ENCODE measurements around the gene RYR2. TPM values are rescaled to one million over a fixed set of nuclear protein-coding genes. Genes with fewer than 3 reads are reported as not detected.
"Not testable (repeated sequence)": the region's sequence is repeated elsewhere in the genome, so short reads cannot be mapped to it uniquely, and the experiment has no call there.

Gene RYR2
- total RNA-seq, 4 donors from 2014 or later: 0.88 to 8.4 (median 5.5) TPM

DNA sequence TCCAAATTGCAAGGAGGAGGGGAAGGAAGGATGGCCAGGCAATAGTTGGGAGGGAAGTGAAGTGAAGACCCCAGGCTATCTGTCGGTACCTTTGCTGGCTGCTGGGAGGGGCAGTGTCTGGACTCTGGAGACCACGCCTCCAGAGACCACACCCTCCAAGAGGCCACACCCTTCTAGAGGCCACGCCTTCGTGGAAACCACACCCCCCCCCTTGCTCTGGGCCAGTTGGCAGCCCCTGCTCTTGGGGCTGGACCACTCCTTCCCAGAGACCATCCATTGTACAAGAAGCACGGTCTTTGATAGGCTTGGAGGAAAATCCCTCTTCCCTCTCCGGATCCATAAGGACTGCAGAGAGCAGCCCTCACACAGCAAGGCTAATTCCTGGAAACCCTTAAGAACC is 73.1 kb downstream of the RYR2 start:
- H3K9me3 ChIP-seq: no peaks in the 10 kb centered on the region
- H3K36me3 ChIP-seq: no peaks in the 10 kb centered on the region
- TF ChIP-seq POLR2A (IDR thresholded peaks at IDR 0.05): no peak
- TF ChIP-seq, protein P1, sequence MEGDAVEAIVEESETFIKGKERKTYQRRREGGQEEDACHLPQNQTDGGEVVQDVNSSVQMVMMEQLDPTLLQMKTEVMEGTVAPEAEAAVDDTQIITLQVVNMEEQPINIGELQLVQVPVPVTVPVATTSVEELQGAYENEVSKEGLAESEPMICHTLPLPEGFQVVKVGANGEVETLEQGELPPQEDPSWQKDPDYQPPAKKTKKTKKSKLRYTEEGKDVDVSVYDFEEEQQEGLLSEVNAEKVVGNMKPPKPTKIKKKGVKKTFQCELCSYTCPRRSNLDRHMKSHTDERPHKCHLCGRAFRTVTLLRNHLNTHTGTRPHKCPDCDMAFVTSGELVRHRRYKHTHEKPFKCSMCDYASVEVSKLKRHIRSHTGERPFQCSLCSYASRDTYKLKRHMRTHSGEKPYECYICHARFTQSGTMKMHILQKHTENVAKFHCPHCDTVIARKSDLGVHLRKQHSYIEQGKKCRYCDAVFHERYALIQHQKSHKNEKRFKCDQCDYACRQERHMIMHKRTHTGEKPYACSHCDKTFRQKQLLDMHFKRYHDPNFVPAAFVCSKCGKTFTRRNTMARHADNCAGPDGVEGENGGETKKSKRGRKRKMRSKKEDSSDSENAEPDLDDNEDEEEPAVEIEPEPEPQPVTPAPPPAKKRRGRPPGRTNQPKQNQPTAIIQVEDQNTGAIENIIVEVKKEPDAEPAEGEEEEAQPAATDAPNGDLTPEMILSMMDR (IDR thresholded peaks at IDR 0.05): no peak
- intact Hi-C loops (cut with DNase I; ENCODE audit: low total_unique reads): no loop called here
- DNase-seq: no peak
- no peaks in the 10 kb centered on the region for H3K4me1 ChIP-seq
- H3K27me3 ChIP-seq: no peaks in the 10 kb centered on the region
- H3K27ac ChIP-seq: no peak overlapping the region
- H3K4me3 ChIP-seq: no peak overlapping the region

DNA sequence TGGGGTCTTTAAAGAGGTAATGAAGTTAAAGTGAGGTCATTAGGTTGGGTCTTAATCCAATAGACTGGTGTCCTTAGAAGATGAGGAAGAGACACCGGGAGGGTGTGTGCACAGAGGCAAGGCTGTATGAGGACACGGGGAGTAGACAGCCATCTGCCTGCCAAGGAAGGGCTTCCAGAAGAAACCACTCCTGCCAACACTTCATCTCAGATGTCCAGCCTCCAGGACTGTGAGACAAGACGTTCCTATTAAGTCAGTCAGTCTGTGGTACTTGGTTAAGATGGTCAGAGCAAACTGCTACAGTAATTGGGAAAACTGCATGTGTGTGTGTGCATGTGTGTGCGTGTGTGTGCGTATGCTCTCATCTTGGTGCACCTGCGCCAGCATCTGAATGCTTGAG is 77.1 kb downstream of the RYR2 start:
- H3K4me1 ChIP-seq: no peaks in the 10 kb centered on the region
- H3K27me3 ChIP-seq: no peaks in the 10 kb centered on the region
- H3K9me3 ChIP-seq: no peaks in the 10 kb centered on the region
- TF ChIP-seq, protein P1 (IDR thresholded peaks at IDR 0.05): no peak
- TF ChIP-seq POLR2A (IDR thresholded peaks at IDR 0.05): no peak
- H3K4me3 ChIP-seq: no peak overlapping the region
- intact Hi-C loops (cut with DNase I; ENCODE audit: low total_unique reads): no loop called here
- DNase-seq: no peak
- H3K36me3 ChIP-seq: no peaks in the 10 kb centered on the region
- H3K27ac ChIP-seq: no peak overlapping the region

DNA sequence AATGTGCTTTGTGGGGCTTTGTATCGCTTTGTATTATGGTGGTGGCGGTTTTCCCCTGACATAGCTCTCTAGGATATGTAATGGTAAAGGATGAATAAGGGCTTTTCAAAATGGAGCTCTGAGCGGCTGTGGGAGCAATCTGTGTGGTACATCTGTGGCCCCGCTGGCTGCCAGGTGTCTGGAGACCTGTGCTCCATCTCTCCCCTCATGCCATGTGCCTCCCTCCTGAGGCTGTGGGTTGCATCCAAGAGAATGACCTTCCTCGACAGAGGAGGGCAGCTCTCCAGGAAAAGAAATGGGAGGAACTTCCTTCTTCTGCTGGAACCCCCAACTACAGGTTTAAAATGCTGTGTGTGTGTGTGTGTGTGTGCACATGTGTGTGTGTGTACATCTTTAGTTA is 78.7 kb downstream of the RYR2 start:
- Histone ChIP-seq H3K27me3 (no peaks in the 10 kb centered on the region), H3K9me3 (no peaks in the 10 kb centered on the region), H3K4me3 (no peak overlapping the region), H3K36me3 (no peaks in the 10 kb centered on the region), H3K4me1 (no peaks in the 10 kb centered on the region), H3K27ac (no peak overlapping the region)
- no peak for TF ChIP-seq POLR2A (IDR thresholded peaks at IDR 0.05)
- TF ChIP-seq, protein P1 (IDR thresholded peaks at IDR 0.05): no peak
- intact Hi-C loops (cut with DNase I; ENCODE audit: low total_unique reads): no loop called here
- DNase-seq: no peak

DNA sequence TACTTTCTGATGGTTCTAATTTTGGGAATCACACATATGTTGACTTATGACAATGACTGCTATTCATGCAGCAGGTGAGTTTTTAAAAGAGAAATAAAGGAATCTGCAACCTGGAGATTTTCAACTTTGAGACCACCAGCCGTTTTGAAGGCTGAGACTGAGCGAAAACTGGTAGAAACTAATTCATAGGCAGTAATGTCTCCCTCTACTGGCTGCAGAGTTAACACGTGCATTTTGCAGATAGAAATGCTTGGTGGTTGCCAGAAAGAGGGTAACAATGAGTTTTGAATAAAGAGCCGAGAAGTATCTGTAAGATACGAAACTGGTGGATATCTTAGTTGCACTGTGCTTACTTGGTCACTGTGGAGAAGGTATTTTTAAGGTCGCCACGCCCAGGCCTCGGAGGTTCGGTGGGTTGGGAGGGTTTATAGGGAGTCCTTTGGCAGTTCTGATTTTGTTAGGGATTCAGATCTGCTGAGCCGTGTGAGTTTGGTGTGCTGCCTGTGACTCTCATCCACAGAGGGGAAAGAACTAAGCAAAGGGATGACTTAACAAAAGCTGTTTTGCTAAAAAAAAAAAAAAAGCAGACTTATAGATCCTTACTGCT is 83.0 kb downstream of the RYR2 start:
- intact Hi-C loops (cut with DNase I; ENCODE audit: low total_unique reads): no loop called here
- no peaks in the 10 kb centered on the region for H3K36me3 ChIP-seq
- no peak for DNase-seq
- H3K4me3 ChIP-seq: no peak overlapping the region
- no peaks in the 10 kb centered on the region for H3K9me3 ChIP-seq
- TF ChIP-seq, protein P1 (IDR thresholded peaks at IDR 0.05): no peak
- no peak for TF ChIP-seq POLR2A (IDR thresholded peaks at IDR 0.05)
- H3K27ac ChIP-seq: no peak overlapping the region
- no peaks in the 10 kb centered on the region for H3K4me1 ChIP-seq
- no peaks in the 10 kb centered on the region for H3K27me3 ChIP-seq

DNA sequence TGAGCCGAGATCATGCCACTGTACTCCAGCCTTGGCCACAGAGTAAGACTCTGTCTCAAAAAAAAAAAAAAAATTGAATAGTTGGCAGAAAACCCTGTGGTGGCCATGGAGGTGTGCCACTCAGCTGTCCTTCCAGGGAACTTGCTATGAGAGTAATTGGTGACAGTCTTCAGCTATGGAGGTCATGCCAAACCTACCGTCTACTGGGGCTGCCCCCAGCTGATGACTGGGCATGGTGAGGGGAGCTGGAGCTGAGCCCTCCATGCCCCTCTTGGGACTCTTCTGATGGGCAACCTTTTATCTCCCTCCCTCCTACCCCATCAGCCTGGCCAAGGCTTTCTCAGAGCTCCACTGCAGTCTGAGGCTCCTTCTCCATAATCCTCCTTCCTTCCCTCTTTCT is 84.2 kb downstream of the RYR2 start:
- intact Hi-C loops (cut with DNase I; ENCODE audit: low total_unique reads): no loop called here
- Histone ChIP-seq H3K36me3 (no peaks in the 10 kb centered on the region), H3K4me3 (no peak overlapping the region), H3K27ac (no peak overlapping the region), H3K4me1 (no peaks in the 10 kb centered on the region), H3K9me3 (no peaks in the 10 kb centered on the region), H3K27me3 (no peaks in the 10 kb centered on the region)
- no peak for DNase-seq
- TF ChIP-seq, protein P1 (IDR thresholded peaks at IDR 0.05): no peak
- TF ChIP-seq POLR2A (IDR thresholded peaks at IDR 0.05): no peak

DNA sequence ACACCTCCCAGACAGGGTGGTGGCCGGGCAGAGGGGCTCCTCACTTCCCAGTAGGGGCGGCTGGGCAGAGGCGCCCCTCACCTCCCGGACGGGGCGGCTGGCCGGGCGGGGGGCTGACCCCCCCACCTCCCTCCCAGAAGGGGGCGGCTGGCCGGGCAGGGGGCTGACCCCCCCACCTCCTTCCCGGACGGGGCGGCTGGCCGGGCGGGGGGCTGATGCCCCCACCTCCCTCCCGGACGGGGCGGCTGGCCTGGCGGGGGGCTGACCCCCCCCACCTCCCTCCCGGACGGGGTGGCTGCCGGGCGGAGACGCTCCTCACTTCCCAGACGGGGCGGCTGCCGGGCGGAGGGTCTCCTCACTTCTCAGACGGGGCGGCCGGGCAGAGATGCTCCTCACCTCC is 85.3 kb downstream of the RYR2 start:
- H3K36me3 ChIP-seq; H3K4me3 ChIP-seq; H3K27ac ChIP-seq; H3K4me1 ChIP-seq; DNase-seq; H3K9me3 ChIP-seq; H3K27me3 ChIP-seq; intact Hi-C loops (cut with DNase I; ENCODE audit: low total_unique reads): not testable (repeated sequence)
